PC-9 (cell line): ENCODE results near the gene MSH3. TPM values are rescaled to one million over a fixed set of nuclear protein-coding genes. Genes with fewer than 3 reads are reported as not detected.

Experiments
- BruUV-seq: library from RNA; stranded (reverse); fragments of 400-500 nt; replicated peaks from 2 replicates; lab custom pipeline; 2021; lab: Mats Ljungman, UMichigan
- CTCF ChIA-PET: fragments of 300-600 bp; sonication (Branson Sonifier 250); formaldehyde crosslinking; loops from one replicate; lab custom pipeline; 2022; ENCODE audit warnings: antibody characterized with exemption; lab: Charles Lee
- POLR2A ChIA-PET: fragments of 300-600 bp; sonication (Branson Sonifier 250); formaldehyde crosslinking; loops from one replicate; lab custom pipeline; 2022; ENCODE audit warnings: antibody characterized with exemption; ENCODE audit not compliant: unreplicated experiment; lab: Charles Lee
- DNase-seq, 2 experiments: peaks; one replicate each; pipeline versions ENCODE4 v3.0.0 to v3.0.0-alpha.2; 2015 to 2022; ENCODE audit warnings: mixed read lengths in 1 of 2
- H2AFZ ChIP-seq: fragments of 200-600 bp; sonication (generic); 2 replicates; pipeline ENCODE4 v1.8.1; 2017; ENCODE audit warnings: antibody characterized with exemption
- H3F3A ChIP-seq: fragments of 200-600 bp; sonication (generic); 2 replicates; pipeline ENCODE4 v1.8.1; 2017; ENCODE audit warnings: antibody characterized with exemption, mild to moderate bottlenecking, low read depth; ENCODE audit not compliant: insufficient read depth
- H3K27ac ChIP-seq: fragments of 200-600 bp; sonication (generic); 2 replicates; pipeline ENCODE4 v1.6.1; 2016; ENCODE audit warnings: mixed run types
- H3K27me3 ChIP-seq: fragments of 200-600 bp; sonication (generic); 2 replicates; pipeline ENCODE4 v1.6.1; 2016; ENCODE audit warnings: low read depth, mixed run types; ENCODE audit not compliant: insufficient read depth
- H3K36me3 ChIP-seq: fragments of 200-600 bp; sonication (generic); 2 replicates; pipeline ENCODE4 v1.6.1; 2016; ENCODE audit warnings: low read depth, mixed run types
- H3K4me1 ChIP-seq: fragments of 200-600 bp; sonication (generic); replicated peaks from 2 replicates; pipeline ENCODE4 v1.6.1; 2016; ENCODE audit warnings: mixed run types; ENCODE audit not compliant: insufficient read depth
- H3K4me2 ChIP-seq: fragments of 200-600 bp; sonication (generic); 2 replicates; pipeline ENCODE4 v1.6.1; 2017; ENCODE audit warnings: mixed run types
- H3K4me3 ChIP-seq: fragments of 200-600 bp; sonication (generic); 2 replicates; pipeline ENCODE4 v1.6.1; 2016; ENCODE audit warnings: mixed run types
- H3K79me2 ChIP-seq: fragments of 200-600 bp; sonication (generic); 2 replicates; pipeline ENCODE4 v1.6.1; 2017; ENCODE audit warnings: low read depth, mixed run types
- H3K9me2 ChIP-seq: fragments of 200-600 bp; sonication (generic); 2 replicates; pipeline ENCODE4 v1.8.1; 2017; ENCODE audit warnings: mild to moderate bottlenecking; ENCODE audit not compliant: insufficient read depth
- H3K9me3 ChIP-seq: fragments of 200-600 bp; sonication (generic); 2 replicates; pipeline ENCODE4 v1.8.1; 2016; ENCODE audit warnings: low read depth; ENCODE audit not compliant: insufficient read depth
- H4K20me1 ChIP-seq: fragments of 200-600 bp; sonication (generic); 2 replicates; pipeline ENCODE4 v1.8.1; 2017; ENCODE audit not compliant: insufficient read depth
- CTCF ChIP-seq: fragments of 200-600 bp; sonication (generic); conservative IDR thresholded peaks from 2 replicates; pipeline ENCODE4 v1.6.1; 2017; ENCODE audit warnings: mixed run types, antibody characterized with exemption, mild to moderate bottlenecking, moderate library complexity
- EZH2 ChIP-seq: fragments of 200-600 bp; sonication (generic); IDR thresholded peaks from 2 replicates; pipeline ENCODE4 v1.8.0; 2017; ENCODE audit warnings: antibody characterized with exemption, low read depth
- intact Hi-C: fragments of 100-400 bp; cut with micrococcal nuclease; formaldehyde crosslinking; loops from one replicate; pipeline ENCODE4 v1.10.0; 2022; ENCODE audit not compliant: unreplicated experiment
- total RNA-seq: library from RNA; stranded (reverse); gene quantifications from 2 replicates; pipeline ENCODE4 v1.2.3, GENCODE V29; 2021

MSH3 gene
- total RNA-seq, 1 experiment from 2014 or later = 16.9 TPM

GRCh38 chr5:80799041-80799440 is 144.6 kb downstream of the MSH3 start:
- POLR2A ChIA-PET = interaction anchor here (0.5 kb wide), 1 partner anchor 1477 kb away, joined by 11 read pairs; no protein-coding TSS in a partner anchor

GRCh38 chr5:80799573-80799972 is 145.1 kb downstream of the MSH3 start:
- no peaks in the 10 kb centered on the region for H3K9me3 ChIP-seq
- no peaks in the 10 kb centered on the region for H3F3A ChIP-seq
- H3K27ac ChIP-seq = no peak overlapping the region
- BruUV-seq = no TSS peak
- intact Hi-C loops = no loop called here
- TF ChIP-seq EZH2 (no peak), CTCF (no peak)
- POLR2A ChIA-PET = no interaction called here
- H3K4me2 ChIP-seq = no peak overlapping the region
- H3K79me2 ChIP-seq = no peaks in the 10 kb centered on the region
- H3K36me3 ChIP-seq = no peaks in the 10 kb centered on the region
- H4K20me1 ChIP-seq = no peaks in the 10 kb centered on the region
- H2AFZ ChIP-seq = no peak overlapping the region
- no peaks in the 10 kb centered on the region for H3K4me1 ChIP-seq
- no peak overlapping the region for H3K4me3 ChIP-seq
- no peaks in the 10 kb centered on the region for H3K27me3 ChIP-seq
- CTCF ChIA-PET = no interaction called here
- no peaks in the 10 kb centered on the region for H3K9me2 ChIP-seq
- DNase-seq = no peak

More at GRCh38 chr5:80799041-80799440, 144.6 kb downstream of the MSH3 start:
- BruUV-seq = no TSS peak
- H3K79me2 ChIP-seq = no peaks in the 10 kb centered on the region
- DNase-seq = no peak
- H3K9me2 ChIP-seq = no peaks in the 10 kb centered on the region
- no peak overlapping the region for H3K4me3 ChIP-seq
- intact Hi-C loops = no loop called here
- H2AFZ ChIP-seq = no peak overlapping the region
- no peaks in the 10 kb centered on the region for H3K9me3 ChIP-seq
- no peaks in the 10 kb centered on the region for H3K36me3 ChIP-seq
- H3K27ac ChIP-seq = no peak overlapping the region
- TF ChIP-seq EZH2 (no peak), CTCF (no peak)
- no peaks in the 10 kb centered on the region for H3K27me3 ChIP-seq
- H3F3A ChIP-seq = no peaks in the 10 kb centered on the region
- H3K4me2 ChIP-seq = no peak overlapping the region
- H3K4me1 ChIP-seq = no peaks in the 10 kb centered on the region
- no peaks in the 10 kb centered on the region for H4K20me1 ChIP-seq
- CTCF ChIA-PET = no interaction called here

GRCh38 chr5:80804332-80804731 is 149.9 kb downstream of the MSH3 start:
- ChIA-PET CTCF (no interaction called here), POLR2A (no interaction called here)
- intact Hi-C loops = no loop called here
- Histone ChIP-seq H3K27ac (no peak overlapping the region), H3K9me3 (no peaks in the 10 kb centered on the region), H3K4me1 (no peaks in the 10 kb centered on the region), H3K79me2 (no peaks in the 10 kb centered on the region), H3F3A (no peaks in the 10 kb centered on the region), H3K36me3 (no peaks in the 10 kb centered on the region), H3K27me3 (no peaks in the 10 kb centered on the region), H3K9me2 (no peaks in the 10 kb centered on the region), H4K20me1 (no peaks in the 10 kb centered on the region), H2AFZ (no peak overlapping the region), H3K4me2 (no peak overlapping the region), H3K4me3 (no peak overlapping the region)
- BruUV-seq = no TSS peak
- DNase-seq = no peak
- TF ChIP-seq EZH2 (no peak), CTCF (no peak)
